ENCODE measurements around the gene TH.

DNA sequence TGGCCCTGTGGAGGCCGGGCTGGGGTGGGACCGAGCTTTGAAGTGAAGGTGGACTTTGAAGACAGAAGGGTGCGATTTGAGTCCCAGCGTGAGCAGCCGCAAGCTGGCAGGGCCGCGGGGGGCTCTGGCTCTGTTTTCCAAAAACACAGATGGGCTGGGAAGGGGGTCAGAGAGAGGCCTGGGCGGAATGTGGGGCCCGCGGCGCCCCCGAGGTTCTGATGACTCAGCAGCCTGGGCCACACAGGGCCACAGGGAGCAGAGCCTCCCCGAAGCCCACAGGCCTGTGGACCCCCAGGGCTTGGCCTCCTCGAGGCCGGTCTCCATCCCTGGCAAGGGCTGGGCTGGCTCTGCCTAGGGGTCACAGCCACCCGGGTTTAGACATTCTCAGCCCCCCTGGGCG lies 16.7 kb downstream of the TH start:
- TF ChIP-seq SUZ12 (IDR thresholded peaks at IDR 0.05; ENCODE audit: extremely low read depth, insufficient read depth, insufficient read length), result no peak
- no peak for TF ChIP-seq ZNF274 (IDR thresholded peaks at IDR 0.05; ENCODE audit: low read depth, low read length)
- TF ChIP-seq YY1 (IDR thresholded peaks at IDR 0.05; ENCODE audit: insufficient read depth, insufficient read length), result no peak
